PFSK-1 (cell line): ENCODE results near the gene RGS7.

ENCODE experiments used
- POLR2AphosphoS5 ChIP-seq: IDR thresholded peaks from 2 replicates; pipeline ENCODE4 v1.6.1; 2012; ENCODE audit warnings: low read depth, mild to moderate bottlenecking, control low read depth, low read length, moderate library complexity
- REST ChIP-seq, 2 experiments: IDR thresholded peaks; 2 replicates each; pipeline versions ENCODE4 v1.6.1 to v1.8.0; 2011 to 2012; ENCODE audit warnings: low read depth in 2 of 2, low read length in 2 of 2, control low read depth in 1 of 2, inconsistent platforms in 1 of 2, mild to moderate bottlenecking in 1 of 2, moderate library complexity in 1 of 2; ENCODE audit not compliant: insufficient read depth in 1 of 2
- SIN3A ChIP-seq: IDR thresholded peaks from 2 replicates; pipeline ENCODE4 v1.6.1; 2012; ENCODE audit warnings: mild to moderate bottlenecking, low read length, moderate library complexity, borderline replicate concordance; ENCODE audit not compliant: insufficient read depth
- TAF1 ChIP-seq: IDR thresholded peaks from 2 replicates; pipeline ENCODE4 v1.6.1; 2012; ENCODE audit warnings: low read length, control low read depth, borderline replicate concordance; ENCODE audit not compliant: insufficient read depth

GRCh38 chr1:241012708-241013340 lies 344.2 kb downstream of the RGS7 start:
- TF ChIP-seq TAF1 (no peak), REST (IDR thresholded peaks at IDR 0.05; ENCODE audit: insufficient read depth in 1 of 2, low read depth in 2 of 2, low read length in 2 of 2) (no peak), POLR2AphosphoS5 (no peak), SIN3A (no peak)
